Suppressor macrophage treated with lipopolysaccharide for 1 hour (primary cell): ENCODE data around the gene MTAP.

ENCODE experiments used
- DNase-seq, 3 donors: peaks; one replicate each; pipeline ENCODE4 v3.0.0-alpha.2; 2020 to 2022

MTAP gene

DNA sequence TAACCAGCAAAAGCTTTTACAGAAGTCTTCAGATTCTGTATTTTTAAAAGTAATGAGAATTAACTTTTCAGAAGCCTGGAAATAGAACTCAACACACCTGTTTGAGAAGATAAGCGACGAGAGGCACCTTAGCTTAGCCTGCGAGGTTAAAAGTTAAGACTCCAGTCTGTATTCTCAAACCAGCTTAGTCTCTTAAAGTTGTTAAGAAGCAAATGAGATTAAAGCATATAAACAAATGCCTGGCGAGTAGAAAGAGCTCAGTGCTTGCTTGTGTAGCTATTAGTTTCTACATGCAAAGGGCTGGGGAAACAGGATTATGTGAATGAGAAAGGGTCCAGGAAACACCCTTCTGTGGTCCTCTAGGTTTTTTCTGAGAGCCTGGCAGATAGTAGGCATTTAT lies 51.7 kb downstream of the MTAP start:
- DNase-seq: no peak

DNA sequence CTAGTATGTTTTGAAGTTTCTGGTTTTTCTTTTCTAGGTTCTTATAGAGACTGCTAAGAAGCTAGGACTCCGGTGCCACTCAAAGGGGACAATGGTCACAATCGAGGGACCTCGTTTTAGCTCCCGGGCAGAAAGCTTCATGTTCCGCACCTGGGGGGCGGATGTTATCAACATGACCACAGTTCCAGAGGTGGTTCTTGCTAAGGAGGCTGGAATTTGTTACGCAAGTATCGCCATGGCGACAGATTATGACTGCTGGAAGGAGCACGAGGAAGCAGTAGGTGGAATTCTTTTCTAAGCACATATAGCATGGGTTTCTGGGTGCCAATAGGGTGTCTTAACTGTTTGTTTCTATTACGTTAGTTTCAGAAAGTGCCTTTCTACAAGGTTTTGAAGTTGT lies 52.2 kb downstream of the MTAP start:
- DNase-seq: peak in 1 of 3 donors; percentile 14

DNA sequence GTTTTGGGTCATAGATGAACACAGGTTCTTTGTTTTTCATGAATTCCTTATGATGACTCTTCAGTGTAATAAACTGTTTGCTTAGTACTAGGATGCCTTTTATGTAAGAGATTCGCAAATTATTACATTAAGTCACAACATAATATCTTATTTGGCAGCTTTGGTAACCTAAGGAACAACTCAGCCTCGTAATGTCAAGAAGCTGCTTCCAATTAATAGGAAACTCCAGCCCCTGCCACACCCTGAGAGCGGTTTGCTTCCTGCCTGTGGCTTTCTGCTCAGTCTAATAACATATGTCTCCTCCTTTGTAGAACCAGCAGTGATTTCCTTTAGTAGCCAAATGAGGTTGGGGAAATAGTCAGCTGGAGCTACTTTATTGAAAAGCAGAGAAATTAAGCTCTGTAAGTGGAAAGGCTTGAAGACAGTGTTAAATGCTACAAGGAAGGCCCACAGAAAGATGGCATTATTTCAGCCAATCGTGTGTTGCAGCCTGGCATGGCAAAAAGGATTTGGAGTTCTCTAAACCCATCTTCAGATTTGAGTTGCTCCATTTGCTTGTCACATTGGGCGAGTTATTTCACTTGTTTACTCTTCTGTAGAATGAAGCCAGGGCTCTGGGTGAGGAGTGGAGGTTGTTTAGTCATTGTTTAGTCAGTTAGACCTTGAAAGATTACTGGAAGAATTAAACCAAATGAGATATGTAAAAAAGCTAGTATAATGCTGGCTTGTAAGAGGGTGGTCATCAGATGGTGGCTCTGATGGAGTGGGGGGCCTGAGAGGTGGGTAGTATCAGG lies 54.1 kb downstream of the MTAP start:
- no peak for DNase-seq

- no peak for DNase-seq
Measured at GRCh38 chr9:21862871-21863270, 60.4 kb downstream of the MTAP start.

GRCh38 chr9:21864505-21864904 lies 62.1 kb downstream of the MTAP start:
- no peak for DNase-seq

- no peak for DNase-seq
Measured at GRCh38 chr9:21866302-21866701, 63.9 kb downstream of the MTAP start.

DNA sequence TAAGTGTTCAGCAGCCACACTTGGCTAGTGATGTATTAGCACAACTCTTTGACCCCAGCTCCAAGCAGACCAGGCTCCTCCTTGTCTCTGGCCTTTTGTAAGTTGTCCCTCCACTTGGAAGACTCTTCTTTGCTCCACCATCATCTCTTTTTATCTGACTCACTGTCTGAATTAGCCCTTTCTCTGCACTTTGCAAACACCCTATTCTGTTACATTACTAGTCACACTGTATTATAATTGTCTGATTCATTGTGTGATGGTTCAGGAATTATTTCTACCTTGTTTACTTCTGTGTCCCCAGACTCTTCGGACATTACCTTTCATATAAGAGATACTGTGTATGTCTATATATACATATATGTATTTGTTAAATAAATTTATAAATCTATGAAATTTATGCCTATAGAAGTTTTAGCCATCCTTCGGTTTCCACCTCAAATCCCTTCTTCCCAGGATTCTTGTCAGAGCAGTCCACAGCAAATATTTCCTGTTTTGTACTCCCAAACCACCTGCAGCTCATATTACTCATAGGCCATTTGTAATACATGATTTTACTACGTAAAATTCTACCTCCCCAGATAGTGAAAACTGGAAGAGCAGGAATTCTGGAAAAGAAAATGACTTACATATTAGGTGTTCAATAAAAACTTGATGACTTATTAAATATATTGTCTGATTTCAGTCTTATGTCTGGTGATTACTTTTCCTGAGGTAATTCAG lies 69.0 kb downstream of the MTAP start:
- DNase-seq: no peak

DNA sequence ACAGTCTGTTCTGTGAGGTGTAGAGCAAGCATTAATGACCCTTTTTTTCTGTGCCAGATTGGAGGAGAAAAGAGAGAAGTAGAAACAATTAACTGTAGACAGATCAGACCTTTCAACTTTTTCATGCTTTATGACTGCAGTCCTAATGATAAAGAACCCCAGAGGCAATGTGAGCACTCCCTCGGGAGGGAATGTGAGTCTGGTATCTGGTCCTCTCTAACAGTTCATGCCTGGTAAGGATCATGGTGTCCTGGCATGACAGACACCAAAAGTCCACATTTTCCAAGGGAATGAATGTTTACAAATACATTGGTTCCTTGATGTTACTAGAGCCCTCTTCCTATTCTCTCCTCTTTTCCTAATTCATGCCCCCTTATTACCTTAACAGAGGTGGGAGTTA lies 70.3 kb downstream of the MTAP start:
- no peak for DNase-seq

- peak in 1 of 3 donors; percentile 6 for DNase-seq
Measured at GRCh38 chr9:21873540-21874221, 71.2 kb downstream of the MTAP start.

GRCh38 chr9:21875893-21876292 lies 73.5 kb downstream of the MTAP start:
- DNase-seq: peak; percentile 3 to 23 (median 6)

DNA sequence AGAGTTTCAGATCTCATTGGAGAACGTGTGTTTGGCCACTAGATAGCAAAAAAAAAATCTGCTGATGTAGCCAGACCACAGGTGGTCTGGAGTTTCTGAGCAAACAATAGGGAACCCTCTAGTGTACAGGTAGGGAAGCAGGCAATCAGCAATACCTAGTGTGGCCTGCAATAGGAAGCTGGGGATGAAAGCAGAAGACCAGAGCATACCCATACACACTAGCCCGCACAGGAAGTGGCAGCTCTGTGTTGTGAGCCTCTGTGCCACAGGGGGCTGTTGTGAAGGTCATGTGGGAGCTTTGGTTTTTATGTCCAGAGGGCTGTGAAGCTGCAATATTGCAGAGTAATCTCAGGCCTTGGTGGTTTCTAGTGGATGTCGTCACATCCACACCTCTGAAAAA lies 81.2 kb downstream of the MTAP start:
- DNase-seq: no peak

DNA sequence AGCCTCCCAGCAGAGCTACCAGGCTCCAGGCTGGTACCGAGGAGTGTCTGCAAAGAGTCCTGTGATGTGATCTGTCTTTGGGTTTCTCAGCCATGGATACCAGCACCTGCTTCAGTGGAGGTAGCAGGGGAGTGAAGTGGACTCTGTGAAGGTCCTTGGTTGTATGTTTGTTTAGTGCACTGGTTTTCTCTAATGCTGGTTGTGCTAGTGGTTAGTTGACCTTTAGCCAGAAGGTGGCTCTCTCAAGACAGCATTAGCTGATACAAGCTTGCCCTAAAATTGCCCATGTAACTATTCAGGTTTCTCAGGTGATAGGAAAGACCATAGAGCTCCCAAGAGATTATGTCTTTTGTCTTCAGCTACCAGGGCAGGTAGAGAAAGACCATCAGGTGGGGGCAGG lies 87.2 kb downstream of the MTAP start:
- DNase-seq: no peak

GRCh38 chr9:21890696-21891095 lies 88.3 kb downstream of the MTAP start:
- no peak for DNase-seq

DNA sequence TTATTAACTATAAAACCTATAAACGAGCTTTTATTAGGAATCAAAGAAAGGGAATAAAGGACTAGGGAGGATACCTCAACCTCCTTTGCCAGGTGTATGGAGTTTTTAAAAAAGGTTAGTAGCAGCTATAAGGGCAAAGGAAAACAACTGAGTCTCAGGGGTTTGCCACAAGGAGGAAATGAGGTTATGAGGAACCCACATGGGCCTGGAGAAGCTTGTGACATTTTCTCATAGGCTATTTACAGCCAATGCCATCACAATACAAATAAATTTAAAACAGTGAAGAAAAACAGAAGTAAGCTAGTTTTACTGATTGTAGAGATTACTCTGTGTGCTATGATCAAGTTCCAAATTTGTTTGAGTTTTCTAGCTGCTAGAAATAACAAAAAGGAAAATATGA lies 99.1 kb downstream of the MTAP start:
- DNase-seq: peak; percentile 30 to 42 (median 42)

GRCh38 chr9:21902136-21902535 lies 99.7 kb downstream of the MTAP start:
- peak; percentile 16 to 64 (median 53) for DNase-seq

- no peak for DNase-seq
Measured at GRCh38 chr9:21903380-21903965, 101.0 kb downstream of the MTAP start.

- DNase-seq: no peak
Measured at GRCh38 chr9:21904371-21904770, 101.9 kb downstream of the MTAP start.

GRCh38 chr9:21904776-21905175 lies 102.3 kb downstream of the MTAP start:
- no peak for DNase-seq

DNA sequence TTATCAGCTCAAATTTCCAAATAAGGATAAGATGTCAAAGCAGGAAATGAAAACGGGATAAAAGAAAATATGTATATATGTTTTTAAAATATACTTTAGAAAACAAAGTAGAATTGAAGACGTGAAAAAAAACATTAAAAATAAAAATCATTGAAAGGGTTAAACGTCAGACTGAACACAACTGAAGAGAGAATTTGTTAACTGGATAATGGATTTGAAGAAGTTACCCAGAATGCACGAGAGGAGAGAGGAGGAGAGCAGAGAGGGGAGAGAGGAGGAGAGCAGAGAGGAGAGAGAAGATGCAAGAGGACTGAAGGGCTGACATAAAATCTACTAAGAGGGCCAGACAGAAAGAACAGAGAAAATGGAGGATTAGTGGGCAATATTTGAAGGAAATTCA lies 103.8 kb downstream of the MTAP start:
- DNase-seq: no peak

- DNase-seq: no peak
Measured at GRCh38 chr9:21906881-21907280, 104.4 kb downstream of the MTAP start.

- DNase-seq: peak in 1 of 3 donors; percentile 25
Measured at GRCh38 chr9:21919377-21920362, 117.2 kb downstream of the MTAP start.

DNA sequence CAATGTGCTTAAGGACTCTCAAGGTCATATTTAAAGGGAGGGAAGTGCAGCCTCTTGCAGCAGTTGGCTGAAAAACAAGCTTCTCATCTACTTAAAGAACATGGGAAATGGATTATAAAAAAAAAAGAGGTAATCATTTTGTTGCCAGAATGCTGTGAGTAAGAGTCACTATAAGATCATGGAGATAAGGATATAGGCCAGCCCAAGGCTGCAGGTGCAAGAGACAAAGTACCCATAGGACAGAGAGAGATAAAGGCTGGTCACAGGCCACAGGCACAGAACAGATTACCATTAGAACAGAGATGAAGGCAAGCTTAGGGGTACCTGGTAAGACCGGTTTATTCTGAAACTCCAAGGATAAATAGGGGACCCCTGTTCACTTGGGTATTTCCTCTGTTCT lies 121.3 kb downstream of the MTAP start:
- no peak for DNase-seq
